Vagina (tissue), 2 donors: ENCODE measurements around the gene MYBPH. TPM values are rescaled to one million over a fixed set of nuclear protein-coding genes. Genes with fewer than 3 reads are reported as not detected.

Source experiments
- DNase-seq, 2 donors: peaks; one replicate each; pipeline ENCODE4 v3.0.0-alpha.2; 2017; ENCODE audit errors: extremely low spot score in 2 of 2
- H3K27ac ChIP-seq: fragments of 200-600 bp; sonication (generic); one replicate; pipeline ENCODE4 v1.5.1; 2019
- H3K27me3 ChIP-seq: fragments of 200-600 bp; sonication (generic); one replicate; pipeline ENCODE4 v1.5.1; 2019
- H3K36me3 ChIP-seq, 2 donors: fragments of 200-600 bp; sonication (generic); one replicate each; pipeline ENCODE4 v1.5.1; 2017 to 2019
- H3K4me1 ChIP-seq: fragments of 200-600 bp; sonication (generic); one replicate; pipeline ENCODE4 v1.5.1; 2019
- H3K4me3 ChIP-seq, 2 donors: fragments of 200-600 bp; sonication (generic); 1 replicate in 1 of 2; 2 replicates in 1 of 2; pipeline ENCODE4 v1.5.1; 2016 to 2019
- H3K9me3 ChIP-seq: fragments of 200-600 bp; sonication (generic); one replicate; pipeline ENCODE4 v1.5.1; 2019
- POLR2A ChIP-seq, 2 donors: fragments of 450-650 bp; IDR thresholded peaks; one replicate each; pipeline ENCODE4 v1.6.1; 2017; ENCODE audit warnings: antibody characterized with exemption in 2 of 2, mild to moderate bottlenecking in 2 of 2, moderate library complexity in 2 of 2
- POLR2AphosphoS5 ChIP-seq, 2 donors: sonication (generic); formaldehyde crosslinking; IDR thresholded peaks; one replicate each; pipeline ENCODE4 v1.9.0; 2017; ENCODE audit warnings: antibody characterized with exemption in 2 of 2, mild to moderate bottlenecking in 2 of 2, low read depth in 1 of 2; ENCODE audit not compliant: insufficient read depth in 1 of 2
- intact Hi-C: fragments of 100-400 bp; cut with DNase I; formaldehyde crosslinking; loops from one replicate; pipeline ENCODE4 v1.15.1; 2023
- total RNA-seq: library from RNA; depleted of rRNA; stranded (reverse); fragments of >200 nt; gene quantifications from one replicate; pipeline ENCODE4 v1.2.3, GENCODE V29; 2016
- TF ChIP-seq, protein P1 (sequence below), 3 experiments: fragments of 450-650 bp in 2 of 3; fragments of 200-600 bp in 1 of 3; sonication (generic) in 1 of 3; IDR thresholded peaks; one replicate each; pipeline ENCODE4 v1.5.1; 2017 to 2019; ENCODE audit warnings: antibody characterized with exemption in 3 of 3, mild to moderate bottlenecking in 2 of 3, moderate library complexity in 2 of 3

MYBPH gene
- total RNA-seq, 1 donor from 2014 or later = not detected

- Histone ChIP-seq H3K4me3 (no peak overlapping the region), H3K36me3 (no peaks in the 10 kb centered on the region), H3K27me3 (no peaks in the 10 kb centered on the region), H3K27ac (no peak overlapping the region), H3K4me1 (no peaks in the 10 kb centered on the region), H3K9me3 (no peaks in the 10 kb centered on the region)
- intact Hi-C loops = no loop called here
- TF ChIP-seq POLR2AphosphoS5 (IDR thresholded peaks at IDR 0.05; ENCODE audit: insufficient read depth in 1 of 2, low read depth in 1 of 2) (no peak), POLR2A (IDR thresholded peaks at IDR 0.05) (no peak)
- TF ChIP-seq, protein P1, sequence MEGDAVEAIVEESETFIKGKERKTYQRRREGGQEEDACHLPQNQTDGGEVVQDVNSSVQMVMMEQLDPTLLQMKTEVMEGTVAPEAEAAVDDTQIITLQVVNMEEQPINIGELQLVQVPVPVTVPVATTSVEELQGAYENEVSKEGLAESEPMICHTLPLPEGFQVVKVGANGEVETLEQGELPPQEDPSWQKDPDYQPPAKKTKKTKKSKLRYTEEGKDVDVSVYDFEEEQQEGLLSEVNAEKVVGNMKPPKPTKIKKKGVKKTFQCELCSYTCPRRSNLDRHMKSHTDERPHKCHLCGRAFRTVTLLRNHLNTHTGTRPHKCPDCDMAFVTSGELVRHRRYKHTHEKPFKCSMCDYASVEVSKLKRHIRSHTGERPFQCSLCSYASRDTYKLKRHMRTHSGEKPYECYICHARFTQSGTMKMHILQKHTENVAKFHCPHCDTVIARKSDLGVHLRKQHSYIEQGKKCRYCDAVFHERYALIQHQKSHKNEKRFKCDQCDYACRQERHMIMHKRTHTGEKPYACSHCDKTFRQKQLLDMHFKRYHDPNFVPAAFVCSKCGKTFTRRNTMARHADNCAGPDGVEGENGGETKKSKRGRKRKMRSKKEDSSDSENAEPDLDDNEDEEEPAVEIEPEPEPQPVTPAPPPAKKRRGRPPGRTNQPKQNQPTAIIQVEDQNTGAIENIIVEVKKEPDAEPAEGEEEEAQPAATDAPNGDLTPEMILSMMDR (IDR thresholded peaks at IDR 0.05) = no peak
- no peak for DNase-seq
These were observed 34.7 kb downstream of the MYBPH start for GRCh38 chr1:203140743-203141520.

- Histone ChIP-seq H3K9me3 (no peaks in the 10 kb centered on the region), H3K4me3 (no peak overlapping the region), H3K27me3 (no peaks in the 10 kb centered on the region), H3K36me3 (no peaks in the 10 kb centered on the region), H3K4me1 (no peaks in the 10 kb centered on the region), H3K27ac (no peak overlapping the region)
- TF ChIP-seq POLR2AphosphoS5 (IDR thresholded peaks at IDR 0.05; ENCODE audit: insufficient read depth in 1 of 2, low read depth in 1 of 2) = no peak
- TF ChIP-seq POLR2A (IDR thresholded peaks at IDR 0.05) = no peak
- TF ChIP-seq, protein P1 (IDR thresholded peaks at IDR 0.05) = no peak
- intact Hi-C loops = no loop called here
- DNase-seq = no peak
These were observed 35.6 kb downstream of the MYBPH start for GRCh38 chr1:203139976-203140475.

GRCh38 chr1:203138066-203138465 is 37.6 kb downstream of the MYBPH start:
- Histone ChIP-seq H3K27ac (no peak overlapping the region), H3K36me3 (no peaks in the 10 kb centered on the region), H3K9me3 (no peaks in the 10 kb centered on the region), H3K4me1 (no peaks in the 10 kb centered on the region), H3K27me3 (no peaks in the 10 kb centered on the region), H3K4me3 (no peak overlapping the region)
- TF ChIP-seq POLR2AphosphoS5 (IDR thresholded peaks at IDR 0.05; ENCODE audit: insufficient read depth in 1 of 2, low read depth in 1 of 2) (no peak), POLR2A (IDR thresholded peaks at IDR 0.05) (no peak)
- TF ChIP-seq, protein P1 (IDR thresholded peaks at IDR 0.05) = no peak
- intact Hi-C loops = no loop called here
- no peak for DNase-seq

DNA sequence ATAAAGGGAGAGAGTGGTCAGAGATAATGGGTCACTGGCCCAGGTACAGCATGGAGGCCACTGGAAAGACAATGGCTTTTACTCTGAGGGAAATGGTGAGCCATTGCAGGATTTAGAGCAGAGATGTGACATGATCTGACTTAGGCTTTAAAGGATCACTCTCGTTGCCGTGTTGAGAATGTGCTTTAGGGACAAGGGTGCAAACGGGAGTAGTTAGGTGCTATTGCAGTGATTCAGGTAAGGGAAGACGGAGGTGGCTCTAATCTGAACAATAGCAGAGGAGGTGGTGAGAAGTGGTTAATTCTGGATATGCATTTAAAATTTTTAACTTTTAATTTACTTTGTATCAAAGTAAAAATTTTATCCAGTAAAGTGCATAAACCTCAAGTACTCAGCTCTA is 38.3 kb downstream of the MYBPH start:
- intact Hi-C loops = no loop called here
- no peak overlapping the region for H3K4me3 ChIP-seq
- no peak overlapping the region for H3K27ac ChIP-seq
- no peak for TF ChIP-seq POLR2AphosphoS5 (IDR thresholded peaks at IDR 0.05; ENCODE audit: insufficient read depth in 1 of 2, low read depth in 1 of 2)
- TF ChIP-seq, protein P1 (IDR thresholded peaks at IDR 0.05) = no peak
- no peak for TF ChIP-seq POLR2A (IDR thresholded peaks at IDR 0.05)
- DNase-seq = no peak
- no peaks in the 10 kb centered on the region for H3K36me3 ChIP-seq
- H3K4me1 ChIP-seq = no peaks in the 10 kb centered on the region
- no peaks in the 10 kb centered on the region for H3K9me3 ChIP-seq
- no peaks in the 10 kb centered on the region for H3K27me3 ChIP-seq

DNA sequence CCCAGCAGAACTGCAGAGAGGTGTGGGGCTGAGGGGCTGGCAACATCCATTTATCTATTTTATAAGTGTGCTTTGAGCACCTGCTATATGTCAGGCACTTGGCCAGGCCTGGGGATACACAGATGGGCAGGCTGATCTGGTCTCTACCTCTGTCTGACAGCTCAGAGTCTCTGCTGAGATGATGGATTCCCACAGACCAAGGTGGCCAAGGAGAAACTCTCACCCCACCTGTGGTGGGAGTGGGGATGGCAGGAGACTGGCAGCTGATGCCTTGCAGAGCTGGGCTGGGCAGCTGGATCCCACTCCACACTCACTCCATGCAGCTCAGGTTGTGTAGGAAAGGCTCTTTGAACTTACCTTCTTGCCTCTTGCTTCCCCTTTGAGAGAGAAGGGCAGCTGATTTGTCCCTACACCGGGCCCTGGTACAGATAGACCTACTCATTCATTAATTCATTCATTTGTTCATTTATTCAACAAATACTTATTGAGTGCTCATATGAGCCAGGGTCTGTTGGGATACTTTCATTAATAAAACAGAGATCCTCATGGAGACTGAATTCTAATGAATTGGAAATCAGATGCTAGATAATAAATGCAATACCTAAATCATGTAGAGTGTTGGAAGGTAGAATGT is 39.1 kb downstream of the MYBPH start:
- intact Hi-C loops = no loop called here
- Histone ChIP-seq H3K9me3 (no peaks in the 10 kb centered on the region), H3K4me1 (no peaks in the 10 kb centered on the region), H3K27me3 (no peaks in the 10 kb centered on the region), H3K36me3 (no peaks in the 10 kb centered on the region), H3K27ac (no peak overlapping the region), H3K4me3 (no peak overlapping the region)
- DNase-seq = no peak
- TF ChIP-seq, protein P1 (IDR thresholded peaks at IDR 0.05) = no peak
- TF ChIP-seq POLR2AphosphoS5 (IDR thresholded peaks at IDR 0.05; ENCODE audit: insufficient read depth in 1 of 2, low read depth in 1 of 2) (no peak), POLR2A (IDR thresholded peaks at IDR 0.05) (no peak)
